Glutamatergic neuron (in vitro differentiated cells): Measurements from ENCODE around the gene IL20. TPM values are rescaled to one million over a fixed set of nuclear protein-coding genes. Genes with fewer than 3 reads are reported as not detected.

Experiments
- DNase-seq: peaks from one replicate; pipeline ENCODE4 v3.0.0; 2022
- H3K27ac Mint-ChIP-seq: one replicate; pipeline ENCODE4 v1.8.0; 2020; ENCODE audit warnings: mild to moderate bottlenecking, mixed read lengths, inconsistent platforms; ENCODE audit not compliant: unreplicated experiment
- H3K27me3 Mint-ChIP-seq: one replicate; pipeline ENCODE4 v1.8.0; 2020; ENCODE audit warnings: mild to moderate bottlenecking, moderate library complexity, mixed read lengths, inconsistent platforms; ENCODE audit not compliant: unreplicated experiment
- H3K36me3 Mint-ChIP-seq: one replicate; pipeline ENCODE4 v1.8.0; 2020; ENCODE audit warnings: mild to moderate bottlenecking, mixed read lengths, inconsistent platforms; ENCODE audit not compliant: unreplicated experiment
- H3K4me1 Mint-ChIP-seq: one replicate; pipeline ENCODE4 v1.8.0; 2020; ENCODE audit warnings: mild to moderate bottlenecking, low read depth, mixed read lengths, inconsistent platforms; ENCODE audit not compliant: unreplicated experiment
- H3K4me3 Mint-ChIP-seq: one replicate; pipeline ENCODE4 v1.8.0; 2020; ENCODE audit warnings: mild to moderate bottlenecking, mixed read lengths, inconsistent platforms; ENCODE audit not compliant: unreplicated experiment
- H3K9me3 Mint-ChIP-seq: one replicate; pipeline ENCODE4 v1.8.0; 2020; ENCODE audit warnings: mild to moderate bottlenecking, moderate library complexity, mixed read lengths, inconsistent platforms; ENCODE audit not compliant: unreplicated experiment
- total RNA-seq: library from RNA; stranded (reverse); fragmentation: NEBNext Ultra II Directional; extraction: Animal tissue kit (Norgen Biotek cat#: 25700); gene quantifications from one replicate; pipeline ENCODE4 v1.2.1, GENCODE V29; 2021; ENCODE audit not compliant: unreplicated experiment
- TF ChIP-seq, protein P1 (sequence below): fragments of 200-600 bp; sonication (generic); IDR thresholded peaks from one replicate; pipeline ENCODE4 v1.5.0; 2021; ENCODE audit not compliant: partially characterized antibody, unreplicated experiment

IL20 gene
- total RNA-seq, 1 donor from 2014 or later: not detected

DNA sequence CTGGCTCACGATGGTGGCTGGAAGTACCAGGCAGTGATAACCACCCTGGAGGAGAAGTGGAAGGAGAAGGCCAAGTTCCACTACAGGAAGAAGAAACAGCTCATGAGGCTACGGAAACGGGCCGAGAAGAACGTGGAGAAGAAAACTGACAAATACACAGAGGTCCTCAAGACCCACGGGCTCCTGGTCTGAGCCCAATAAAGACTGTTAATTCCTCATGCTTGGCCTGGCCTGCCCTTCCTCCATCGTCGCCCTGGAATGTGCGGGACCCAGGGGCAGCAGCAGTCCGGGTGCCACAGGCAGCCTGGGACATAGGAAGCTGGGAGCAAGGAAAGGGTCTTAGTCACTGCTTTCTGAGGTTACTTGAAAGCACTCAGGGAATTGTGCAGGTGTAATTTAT lies 42.6 kb downstream of the IL20 start:
- Mint-ChIP-seq H3K36me3 (no peaks in the 10 kb centered on the region), H3K4me3 (peak overlapping the region; percentile 18), H3K27ac (no peak overlapping the region), H3K4me1 (no peaks in the 10 kb centered on the region), H3K9me3 (peaks cover 3% of the 10 kb centered on the region), H3K27me3 (peaks cover 8% of the 10 kb centered on the region)
- no peak for DNase-seq
- TF ChIP-seq, protein P1, sequence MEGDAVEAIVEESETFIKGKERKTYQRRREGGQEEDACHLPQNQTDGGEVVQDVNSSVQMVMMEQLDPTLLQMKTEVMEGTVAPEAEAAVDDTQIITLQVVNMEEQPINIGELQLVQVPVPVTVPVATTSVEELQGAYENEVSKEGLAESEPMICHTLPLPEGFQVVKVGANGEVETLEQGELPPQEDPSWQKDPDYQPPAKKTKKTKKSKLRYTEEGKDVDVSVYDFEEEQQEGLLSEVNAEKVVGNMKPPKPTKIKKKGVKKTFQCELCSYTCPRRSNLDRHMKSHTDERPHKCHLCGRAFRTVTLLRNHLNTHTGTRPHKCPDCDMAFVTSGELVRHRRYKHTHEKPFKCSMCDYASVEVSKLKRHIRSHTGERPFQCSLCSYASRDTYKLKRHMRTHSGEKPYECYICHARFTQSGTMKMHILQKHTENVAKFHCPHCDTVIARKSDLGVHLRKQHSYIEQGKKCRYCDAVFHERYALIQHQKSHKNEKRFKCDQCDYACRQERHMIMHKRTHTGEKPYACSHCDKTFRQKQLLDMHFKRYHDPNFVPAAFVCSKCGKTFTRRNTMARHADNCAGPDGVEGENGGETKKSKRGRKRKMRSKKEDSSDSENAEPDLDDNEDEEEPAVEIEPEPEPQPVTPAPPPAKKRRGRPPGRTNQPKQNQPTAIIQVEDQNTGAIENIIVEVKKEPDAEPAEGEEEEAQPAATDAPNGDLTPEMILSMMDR: no peak

DNA sequence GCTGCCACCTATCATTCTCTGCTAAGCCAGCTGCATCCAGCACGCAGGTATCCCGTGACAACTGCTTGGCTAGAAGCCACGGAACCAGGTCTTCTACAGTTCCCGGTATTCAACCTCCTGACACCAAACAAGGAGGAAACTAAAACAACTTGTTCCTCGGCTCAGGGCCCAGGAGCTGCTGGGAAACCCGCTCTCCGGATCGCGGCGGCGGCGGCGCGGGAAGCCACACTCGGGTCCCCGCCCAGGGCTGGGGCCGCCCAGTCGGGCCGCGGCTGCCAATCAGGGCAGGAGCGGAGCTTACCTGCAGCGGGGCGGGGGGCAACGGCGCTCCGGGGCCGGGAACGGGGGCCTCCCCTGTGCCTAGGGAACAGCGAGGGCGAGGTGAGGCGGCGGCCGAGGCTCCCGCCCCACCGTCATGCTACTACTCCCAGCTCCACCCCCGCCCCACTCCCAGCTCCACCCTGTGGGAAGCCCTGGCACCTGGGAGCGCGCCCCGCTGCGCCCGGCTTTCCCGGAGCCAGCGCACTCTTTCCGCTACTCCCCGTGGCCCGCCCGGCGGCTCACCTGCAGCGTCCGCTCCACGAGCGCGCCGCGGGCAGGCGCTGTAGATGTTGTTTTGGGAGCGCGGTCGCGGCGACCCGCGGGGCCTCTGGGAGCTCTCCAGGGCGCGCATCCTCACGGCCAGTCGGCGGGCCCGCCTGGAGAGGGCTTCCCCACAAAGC lies 43.9 kb downstream of the IL20 start:
- TF ChIP-seq, protein P1: no peak
- peaks cover 2% of the 10 kb centered on the region for H3K9me3 Mint-ChIP-seq
- peaks cover 15% of the 10 kb centered on the region for H3K27me3 Mint-ChIP-seq
- H3K36me3 Mint-ChIP-seq: no peaks in the 10 kb centered on the region
- no peaks in the 10 kb centered on the region for H3K4me1 Mint-ChIP-seq
- H3K27ac Mint-ChIP-seq: no peak overlapping the region
- peak overlapping the region; percentile 67 for H3K4me3 Mint-ChIP-seq
- peak; percentile 37 for DNase-seq

DNA sequence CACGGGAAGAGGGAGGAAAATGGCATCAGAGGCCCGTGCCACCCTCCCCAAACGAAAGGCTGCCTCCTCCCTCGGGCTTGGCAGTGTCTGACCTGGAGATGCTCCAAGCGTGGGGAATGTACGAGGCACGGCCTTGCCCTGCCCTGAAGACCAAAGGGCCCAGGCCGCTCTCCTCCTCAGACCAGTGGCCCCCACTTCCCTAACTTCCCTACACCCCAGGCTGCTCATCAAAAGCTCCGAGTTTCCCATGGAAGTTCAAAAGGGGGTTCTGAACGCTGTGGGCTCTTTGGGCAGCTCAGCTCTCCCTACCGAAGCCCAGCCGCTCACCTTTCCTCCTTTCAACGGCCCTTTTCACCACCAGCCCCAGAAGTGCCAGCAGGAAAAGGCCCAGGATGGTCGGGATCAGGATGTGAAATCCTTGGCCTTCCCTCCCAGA lies 44.5 kb downstream of the IL20 start:
- Mint-ChIP-seq H3K9me3 (no peaks in the 10 kb centered on the region), H3K36me3 (no peaks in the 10 kb centered on the region), H3K4me3 (peak overlapping the region; percentile 67), H3K27ac (no peak overlapping the region), H3K27me3 (peaks cover 17% of the 10 kb centered on the region), H3K4me1 (no peaks in the 10 kb centered on the region)
- no peak for DNase-seq
- TF ChIP-seq, protein P1: no peak

GRCh38 chr1:206911064-206911663 lies 45.7 kb downstream of the IL20 start:
- Mint-ChIP-seq H3K4me3 (no peak overlapping the region), H3K4me1 (no peaks in the 10 kb centered on the region), H3K9me3 (no peaks in the 10 kb centered on the region), H3K27ac (no peak overlapping the region), H3K27me3 (peaks cover 17% of the 10 kb centered on the region), H3K36me3 (no peaks in the 10 kb centered on the region)
- DNase-seq: no peak
- TF ChIP-seq, protein P1: peak; percentile 95
